IPS-18a (cell line): ENCODE data around the gene KCNS1.
A peak's percentile ranks its signal among the peaks of the same experiment; 100 is the strongest.
"Not testable (repeated sequence)": the region's sequence is repeated elsewhere in the genome, so short reads cannot be mapped to it uniquely, and the experiment has no call there.

Experiments
- H3K27ac ChIP-seq: one replicate; pipeline ENCODE4 v1.5.1; 2013; ENCODE audit warnings: low read length
- H3K27me3 ChIP-seq: one replicate; pipeline ENCODE4 v1.6.1; 2013; ENCODE audit warnings: mild to moderate bottlenecking, low read length; ENCODE audit not compliant: control insufficient read depth, insufficient read depth
- H3K36me3 ChIP-seq: one replicate; pipeline ENCODE4 v1.6.1; 2013; ENCODE audit warnings: low read depth, low read length; ENCODE audit not compliant: control insufficient read depth
- H3K4me1 ChIP-seq: one replicate; pipeline ENCODE4 v1.6.1; 2013; ENCODE audit warnings: low read depth, low read length; ENCODE audit not compliant: control insufficient read depth
- H3K4me3 ChIP-seq: one replicate; pipeline ENCODE4 v1.5.1; 2013; ENCODE audit warnings: low read length
- H3K9ac ChIP-seq: one replicate; pipeline ENCODE4 v1.6.1; 2013; ENCODE audit warnings: mild to moderate bottlenecking, low read length, moderate library complexity
- H3K9me3 ChIP-seq: one replicate; pipeline ENCODE4 v1.6.1; 2013; ENCODE audit warnings: low read depth, low read length; ENCODE audit not compliant: control insufficient read depth

Gene KCNS1, protein sequence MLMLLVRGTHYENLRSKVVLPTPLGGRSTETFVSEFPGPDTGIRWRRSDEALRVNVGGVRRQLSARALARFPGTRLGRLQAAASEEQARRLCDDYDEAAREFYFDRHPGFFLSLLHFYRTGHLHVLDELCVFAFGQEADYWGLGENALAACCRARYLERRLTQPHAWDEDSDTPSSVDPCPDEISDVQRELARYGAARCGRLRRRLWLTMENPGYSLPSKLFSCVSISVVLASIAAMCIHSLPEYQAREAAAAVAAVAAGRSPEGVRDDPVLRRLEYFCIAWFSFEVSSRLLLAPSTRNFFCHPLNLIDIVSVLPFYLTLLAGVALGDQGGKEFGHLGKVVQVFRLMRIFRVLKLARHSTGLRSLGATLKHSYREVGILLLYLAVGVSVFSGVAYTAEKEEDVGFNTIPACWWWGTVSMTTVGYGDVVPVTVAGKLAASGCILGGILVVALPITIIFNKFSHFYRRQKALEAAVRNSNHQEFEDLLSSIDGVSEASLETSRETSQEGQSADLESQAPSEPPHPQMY

DNA sequence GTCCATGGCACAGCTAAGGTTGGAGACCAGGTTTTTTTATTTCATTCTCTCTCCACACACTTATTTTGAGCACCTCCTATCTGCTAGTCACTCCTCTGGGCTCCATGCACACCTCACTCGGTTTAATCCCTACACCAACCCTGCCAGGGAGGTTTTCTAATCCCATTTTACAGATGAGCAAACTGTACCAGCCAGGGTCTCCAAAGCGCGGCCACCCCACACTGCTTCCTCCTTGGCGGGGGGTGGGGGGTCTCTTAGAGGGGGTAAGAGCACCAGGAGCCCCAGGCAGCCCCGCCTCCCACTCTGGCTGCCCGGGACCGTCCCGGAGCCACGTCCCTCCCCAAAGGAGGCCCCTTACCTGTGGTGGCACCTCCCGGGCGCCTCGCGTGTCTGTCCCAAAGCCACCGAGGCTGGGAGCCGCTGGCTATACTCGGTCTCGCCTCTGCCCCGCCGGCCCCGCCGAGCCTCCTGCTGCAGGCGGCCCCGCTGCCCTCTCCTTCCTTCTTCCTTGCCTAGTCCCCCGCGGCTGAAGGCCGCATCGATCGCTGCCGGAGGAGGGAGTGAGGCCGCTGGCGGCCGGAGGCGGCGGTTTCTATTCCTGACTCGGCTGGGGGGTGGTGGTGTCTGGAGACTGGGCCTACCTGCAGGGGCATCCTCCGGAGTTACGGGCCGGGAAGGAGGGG, at the start of gene KCNS1:
Gene KCNS1 (minus strand): TSS at position 565 of the 683 bp plus-strand sequence. CDS start 1,891 bp downstream, outside the sequence.
- Histone ChIP-seq H3K36me3 (no peaks in the 10 kb centered on the region), H3K27me3 (peaks cover 48% of the 10 kb centered on the region), H3K4me3 (peak within 1 kb of the TSS; percentile 20), H3K9me3 (no peaks in the 10 kb centered on the region), H3K27ac (no peak within 1 kb of the TSS), H3K4me1 (peaks cover 4% of the 10 kb centered on the region), H3K9ac (no peak within 1 kb of the TSS)

DNA sequence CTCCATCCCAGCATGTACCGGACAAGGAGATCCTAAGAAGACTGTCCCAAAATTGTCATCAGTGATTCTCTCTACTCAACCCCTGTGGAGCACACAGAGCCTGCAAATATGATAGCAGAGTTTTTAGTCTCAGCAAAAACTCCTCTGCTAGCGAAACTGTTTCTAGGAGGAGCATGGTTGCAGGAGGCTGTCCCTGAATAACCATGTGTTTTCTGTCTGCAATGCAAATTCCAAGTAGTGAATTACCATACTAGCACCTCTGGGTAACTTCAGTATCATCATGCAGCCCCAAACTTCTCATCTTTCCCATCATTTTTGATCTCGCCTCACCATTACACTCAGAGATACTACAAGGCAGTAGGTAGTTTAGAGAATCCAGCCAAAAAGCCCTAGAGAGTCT, 48.1 kb upstream of the KCNS1 start:
- Histone ChIP-seq H3K36me3 (no peaks in the 10 kb centered on the region), H3K4me3 (no peak overlapping the region), H3K9me3 (no peaks in the 10 kb centered on the region), H3K27ac (no peak overlapping the region), H3K27me3 (no peaks in the 10 kb centered on the region), H3K4me1 (no peaks in the 10 kb centered on the region), H3K9ac (no peak overlapping the region)

DNA sequence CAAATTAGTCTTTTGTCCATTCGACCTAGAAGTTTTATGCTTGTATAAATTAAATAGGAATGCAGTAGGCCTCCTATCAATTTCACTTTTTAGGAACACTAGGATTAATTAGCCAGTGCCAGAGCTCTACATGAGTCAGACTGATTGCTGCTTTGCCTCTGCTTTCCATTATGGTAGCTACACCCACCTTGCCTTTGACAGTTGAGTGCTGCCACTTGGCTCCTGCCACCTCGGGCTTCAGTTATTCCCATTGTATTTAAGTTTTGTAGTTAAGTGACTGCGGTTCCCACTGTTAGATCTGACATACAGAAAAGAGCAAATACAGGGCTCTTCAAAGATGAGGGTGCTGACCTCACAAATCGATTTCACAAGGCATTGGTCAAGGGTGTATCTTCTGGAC, 39.9 kb upstream of the KCNS1 start:
- Histone ChIP-seq H3K9ac (no peak overlapping the region), H3K4me3 (no peak overlapping the region), H3K36me3 (no peaks in the 10 kb centered on the region)

DNA sequence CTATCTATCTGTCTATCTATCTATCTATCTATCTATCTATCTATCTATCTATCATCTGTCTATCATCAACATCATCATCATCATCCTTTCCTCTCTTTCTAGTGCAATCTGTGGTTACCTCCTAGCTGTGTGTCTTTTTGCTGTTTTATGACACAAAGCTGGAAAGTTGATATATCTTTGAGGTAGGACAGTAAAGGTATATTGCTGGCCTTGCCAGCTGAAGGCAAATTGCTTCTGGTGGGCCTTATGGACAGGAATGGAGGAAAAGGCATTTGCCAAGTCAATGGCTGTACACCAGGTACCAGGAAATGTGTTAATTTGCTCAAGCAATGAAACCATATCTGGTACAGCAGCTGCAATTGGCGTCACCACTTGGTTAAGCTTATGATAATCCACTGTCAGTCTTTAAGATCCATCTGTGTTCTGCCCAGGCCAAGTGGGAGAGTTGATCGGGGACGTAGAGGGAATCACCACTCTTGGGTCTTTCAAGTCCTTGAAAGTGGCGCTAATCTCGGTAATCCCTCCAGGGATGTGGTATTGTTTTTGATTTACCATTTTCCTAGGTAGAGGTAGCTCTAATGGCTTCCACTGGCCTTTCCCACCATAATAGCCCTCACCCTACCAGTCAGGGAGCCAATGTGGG, 38.9 kb upstream of the KCNS1 start:
- H3K27me3 ChIP-seq, H3K36me3 ChIP-seq, H3K4me3 ChIP-seq, H3K27ac ChIP-seq, H3K9ac ChIP-seq, H3K9me3 ChIP-seq, H3K4me1 ChIP-seq: not testable (repeated sequence)

More for the DNA sequence above, 39.9 kb upstream of the KCNS1 start:
- no peaks in the 10 kb centered on the region for H3K4me1 ChIP-seq
- H3K27ac ChIP-seq, result no peak overlapping the region
- no peaks in the 10 kb centered on the region for H3K9me3 ChIP-seq
- no peaks in the 10 kb centered on the region for H3K27me3 ChIP-seq

DNA sequence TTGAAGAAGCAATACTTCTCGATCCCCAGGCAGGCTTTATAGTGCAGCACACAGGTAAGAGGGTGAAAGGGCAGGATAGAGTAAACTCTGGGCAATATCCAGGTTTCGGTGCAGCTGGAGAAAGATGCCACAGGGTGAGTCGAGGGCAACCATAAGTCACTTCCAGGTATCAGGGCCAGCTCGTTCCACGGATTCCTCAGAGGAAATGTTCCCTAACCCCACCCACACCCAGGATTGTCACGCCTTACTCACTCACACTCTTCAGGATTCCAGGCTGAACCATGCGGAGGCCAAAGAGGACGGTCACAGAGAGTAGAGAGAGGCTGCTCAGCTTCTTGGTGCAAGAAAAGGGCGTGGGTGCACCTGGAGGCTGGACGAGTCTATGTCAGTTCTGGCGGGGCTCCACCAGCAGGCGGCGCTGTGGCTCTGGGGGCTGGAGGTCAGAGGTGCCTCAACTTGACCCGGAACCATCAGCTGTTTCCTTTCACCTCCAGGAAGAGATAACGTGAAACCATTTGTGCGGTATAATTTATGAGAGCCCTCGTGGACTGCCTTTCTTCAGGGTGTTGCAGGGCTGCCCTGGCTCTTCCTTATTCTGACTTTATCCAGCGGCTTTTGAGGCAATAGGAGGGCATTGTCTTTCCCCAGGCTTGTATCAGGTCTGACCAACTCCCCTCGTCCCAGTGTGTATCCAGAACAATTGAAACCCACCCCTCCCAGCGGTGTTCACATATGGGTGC, 37.8 kb upstream of the KCNS1 start:
- Histone ChIP-seq H3K4me3 (no peak overlapping the region), H3K27ac (no peak overlapping the region), H3K36me3 (no peaks in the 10 kb centered on the region), H3K9ac (no peak overlapping the region), H3K4me1 (no peaks in the 10 kb centered on the region), H3K27me3 (no peaks in the 10 kb centered on the region), H3K9me3 (no peaks in the 10 kb centered on the region)

DNA sequence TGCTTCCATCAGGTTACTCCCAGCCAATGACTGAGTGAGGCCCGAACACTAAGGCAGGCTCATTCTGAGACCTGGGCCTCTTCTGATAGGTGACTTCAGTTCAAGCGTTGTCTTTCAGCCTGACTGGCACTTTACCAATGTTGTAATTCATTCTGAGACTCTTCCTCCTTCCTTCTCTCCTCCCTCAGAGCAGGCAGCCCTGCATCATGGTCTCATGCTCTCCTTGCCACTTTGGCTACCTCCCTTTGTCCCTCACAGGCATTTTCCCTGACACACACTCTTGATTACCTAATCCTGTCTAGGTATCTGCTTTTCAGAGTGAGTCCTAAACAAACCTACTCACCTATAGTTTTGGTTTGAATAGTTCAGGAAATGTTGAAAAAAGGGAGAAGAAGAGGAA, 36.0 kb upstream of the KCNS1 start:
- Histone ChIP-seq H3K27ac (no peak overlapping the region), H3K4me1 (no peaks in the 10 kb centered on the region), H3K27me3 (no peaks in the 10 kb centered on the region), H3K4me3 (no peak overlapping the region), H3K9me3 (no peaks in the 10 kb centered on the region), H3K36me3 (no peaks in the 10 kb centered on the region), H3K9ac (no peak overlapping the region)

DNA sequence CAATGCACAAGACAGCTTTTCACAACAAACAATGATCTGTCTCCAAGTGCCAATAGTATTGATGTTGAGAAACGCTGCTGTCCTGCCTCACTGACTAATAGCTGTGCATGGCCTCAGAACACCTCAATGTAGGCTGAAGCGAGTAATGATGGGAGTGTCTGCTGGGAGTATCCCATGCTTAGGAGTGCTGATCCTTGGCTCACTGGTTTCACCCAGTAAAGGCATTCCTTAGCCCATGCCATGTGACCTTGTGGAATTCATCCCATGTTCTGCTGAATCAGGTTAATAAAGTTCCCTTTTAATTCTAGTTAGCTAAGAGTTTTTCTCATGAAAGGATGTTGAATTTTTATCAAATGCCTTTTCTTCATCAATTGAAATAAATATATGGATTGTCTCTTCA, 27.2 kb upstream of the KCNS1 start:
- H3K4me1 ChIP-seq, result no peaks in the 10 kb centered on the region
- H3K27me3 ChIP-seq, result no peaks in the 10 kb centered on the region
- no peak overlapping the region for H3K9ac ChIP-seq
- H3K27ac ChIP-seq, result no peak overlapping the region
- no peak overlapping the region for H3K4me3 ChIP-seq
- no peaks in the 10 kb centered on the region for H3K36me3 ChIP-seq
- no peaks in the 10 kb centered on the region for H3K9me3 ChIP-seq

DNA sequence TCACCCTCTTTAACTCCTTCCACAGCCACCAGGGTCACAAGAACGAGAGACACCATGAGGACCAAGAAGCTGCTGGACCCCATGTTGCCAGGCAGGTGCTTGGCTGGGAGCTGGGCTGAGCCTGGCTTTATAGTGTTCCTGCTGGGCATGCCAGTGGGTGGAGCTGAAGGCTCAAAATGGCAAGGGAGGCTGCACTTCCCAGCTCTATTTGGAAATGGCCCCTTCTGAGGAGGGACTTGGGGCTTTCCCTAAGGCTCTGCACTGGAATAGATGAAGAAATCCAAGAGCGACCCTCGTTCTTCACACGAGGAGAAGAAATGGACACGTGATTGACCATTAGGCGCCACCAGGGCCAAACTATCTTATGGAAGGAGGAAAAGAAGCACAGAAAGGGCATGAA, 23.4 kb upstream of the KCNS1 start, which contains the start of gene WFDC12:
Gene WFDC12 (minus strand): TSS at position 101 of the 400 bp plus-strand sequence. CDS start 18 bp downstream, at position 83.
- Histone ChIP-seq H3K36me3 (no peaks in the 10 kb centered on the region), H3K4me3 (no peak within 1 kb of the TSS), H3K27me3 (no peaks in the 10 kb centered on the region), H3K9me3 (no peaks in the 10 kb centered on the region), H3K9ac (no peak within 1 kb of the TSS), H3K4me1 (no peaks in the 10 kb centered on the region), H3K27ac (no peak within 1 kb of the TSS)

DNA sequence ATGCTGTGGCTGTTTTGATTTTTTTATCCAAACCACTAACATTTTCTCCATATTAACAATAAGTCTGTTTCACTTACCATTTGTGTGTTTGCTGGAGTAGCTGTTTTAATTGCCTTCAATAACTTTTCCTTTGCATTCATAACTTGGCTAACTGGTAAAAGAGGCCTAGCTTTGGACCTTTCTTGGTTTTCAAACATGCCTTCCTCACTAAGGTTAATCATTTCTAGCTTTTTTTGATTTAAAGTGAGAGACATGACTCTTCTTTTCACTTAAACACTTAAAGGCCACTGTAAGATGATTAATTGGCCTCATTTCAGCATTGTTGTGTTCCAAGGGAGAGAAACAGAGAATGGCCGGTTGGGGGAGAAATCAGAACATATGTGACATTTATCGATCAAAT, 20.5 kb upstream of the KCNS1 start:
- no peak overlapping the region for H3K27ac ChIP-seq
- no peak overlapping the region for H3K9ac ChIP-seq
- H3K27me3 ChIP-seq, result no peaks in the 10 kb centered on the region
- no peaks in the 10 kb centered on the region for H3K36me3 ChIP-seq
- H3K4me3 ChIP-seq, result no peak overlapping the region
- H3K9me3 ChIP-seq, result no peaks in the 10 kb centered on the region
- no peaks in the 10 kb centered on the region for H3K4me1 ChIP-seq

DNA sequence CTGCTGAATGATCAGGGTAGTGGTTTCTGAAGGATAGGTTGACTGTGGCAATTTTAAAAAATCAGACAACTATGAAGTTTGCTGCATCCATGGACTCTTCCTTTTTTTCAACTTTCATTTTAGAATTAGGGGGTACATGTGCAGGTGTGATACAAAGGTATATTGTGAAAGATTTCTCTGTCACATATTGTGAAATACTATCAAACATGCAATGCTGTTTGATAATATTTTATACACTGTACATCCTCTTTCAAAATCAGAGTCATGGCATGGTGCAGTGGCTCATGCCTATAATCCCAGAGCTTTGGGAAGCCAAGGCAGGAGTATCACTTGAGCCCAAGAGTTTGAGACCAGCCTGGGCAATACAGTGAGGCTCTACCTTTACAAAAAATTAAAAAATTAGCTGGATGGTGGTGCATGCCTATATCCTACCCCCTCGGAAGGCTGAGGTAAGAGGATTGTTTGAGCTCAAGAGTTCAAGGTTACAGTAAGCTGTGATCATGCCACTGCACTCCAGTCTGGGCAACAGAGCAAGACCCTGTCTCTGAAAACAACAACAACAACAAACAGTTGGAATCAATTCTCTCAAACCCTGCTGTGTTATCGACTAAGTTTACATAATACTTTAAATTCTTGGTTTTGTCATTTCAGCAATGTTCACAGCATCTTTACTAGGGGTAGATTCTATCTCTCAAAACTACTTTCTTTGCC, 18.8 kb upstream of the KCNS1 start:
- H3K36me3 ChIP-seq, result no peaks in the 10 kb centered on the region
- H3K27ac ChIP-seq, result no peak overlapping the region
- no peaks in the 10 kb centered on the region for H3K4me1 ChIP-seq
- H3K27me3 ChIP-seq, result no peaks in the 10 kb centered on the region
- no peak overlapping the region for H3K4me3 ChIP-seq
- H3K9me3 ChIP-seq, result no peaks in the 10 kb centered on the region
- no peak overlapping the region for H3K9ac ChIP-seq
